NCI-H2227 (cell line): Measurements from ENCODE around the gene RORC.

Source experiments
- DNase-seq: peaks from one replicate; lab custom pipeline; 2025; ENCODE audit not compliant: unreplicated experiment; lab: John Stamatoyannopoulos, UW

Gene RORC

DNA sequence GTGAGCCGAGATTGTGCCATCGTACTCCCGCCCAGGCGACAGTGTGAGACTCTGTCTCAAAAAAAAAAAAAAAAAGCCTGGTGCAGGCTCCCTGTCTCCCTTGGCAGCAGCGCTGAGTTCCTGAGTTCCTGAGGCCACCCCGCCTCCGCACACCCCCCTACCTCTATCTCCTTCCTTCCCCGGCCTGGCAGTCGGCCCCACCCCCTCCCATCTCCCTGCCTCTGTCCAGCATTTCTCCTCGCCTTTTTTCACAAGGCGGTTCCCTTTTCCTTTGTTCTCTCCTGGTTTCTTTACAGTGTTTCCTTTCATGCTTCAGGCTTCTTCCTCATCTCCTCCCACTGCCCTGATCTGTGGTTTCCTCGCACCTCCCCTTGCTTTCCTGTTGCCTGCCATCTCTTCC lies 2.7 kb downstream of the RORC start:
- peak; percentile 58 for DNase-seq

DNA sequence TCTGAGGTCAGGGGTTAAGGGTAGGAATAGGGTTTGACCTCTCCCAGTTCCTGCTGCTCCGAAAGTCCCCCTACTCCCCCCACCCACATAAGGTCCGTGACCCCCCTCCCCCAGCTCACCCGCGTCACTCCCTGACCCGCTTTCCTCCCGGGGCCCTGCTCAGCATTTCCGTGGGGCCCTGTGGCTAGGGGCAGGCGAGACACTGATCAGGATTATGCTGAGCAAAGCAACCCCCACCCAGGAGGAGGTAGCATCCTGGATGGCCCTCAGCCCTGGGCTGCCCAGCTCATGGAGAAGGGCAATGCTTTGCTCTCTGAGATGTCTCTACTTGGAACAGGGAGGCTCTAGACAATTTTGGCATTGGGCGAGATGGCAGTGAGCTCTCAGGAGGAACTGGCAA lies 3.7 kb downstream of the RORC start:
- no peak for DNase-seq

DNA sequence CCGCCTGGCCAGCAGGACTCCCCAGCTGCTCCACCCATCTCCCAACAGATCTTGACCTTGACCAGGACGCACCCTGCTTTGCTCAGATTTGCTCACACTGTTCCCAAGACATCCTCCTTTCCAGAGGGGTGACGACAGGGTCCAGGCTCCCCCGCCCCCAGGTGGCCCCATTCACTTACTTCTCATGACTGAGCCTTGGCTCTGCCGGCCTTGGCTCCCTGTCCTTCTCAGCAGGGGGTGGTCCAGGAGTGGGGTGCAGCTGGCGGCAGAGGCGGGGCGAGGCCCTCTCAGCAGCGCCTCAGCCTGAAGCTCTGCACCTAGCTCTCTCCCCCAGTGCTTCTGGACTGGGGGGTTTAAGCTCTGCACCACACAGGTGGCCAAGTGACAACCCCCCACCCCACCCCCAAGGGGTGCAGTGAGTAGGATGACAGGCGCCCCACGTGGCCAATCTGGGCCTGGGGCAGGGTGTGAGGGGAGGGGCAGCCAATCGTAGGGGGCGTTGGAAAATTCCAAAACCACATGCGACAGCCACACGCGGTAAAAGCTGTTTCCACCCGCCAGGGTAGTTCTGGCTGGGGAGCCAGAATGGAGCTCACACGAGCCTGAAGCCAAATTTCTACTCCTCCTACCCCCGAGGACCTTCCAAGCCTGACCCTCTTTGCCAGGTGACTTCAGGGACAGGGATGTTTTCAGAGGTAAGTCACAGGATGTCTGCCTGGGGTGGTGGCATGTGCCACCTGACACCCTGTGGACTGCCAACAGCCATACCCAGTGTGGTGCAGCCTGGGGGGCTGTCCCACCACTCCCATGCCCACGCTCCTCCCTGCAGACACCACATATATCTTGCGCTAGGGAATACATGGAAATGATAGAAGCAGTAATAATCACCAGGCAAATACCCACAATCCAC lies 5.6 kb downstream of the RORC start:
- no peak for DNase-seq

DNA sequence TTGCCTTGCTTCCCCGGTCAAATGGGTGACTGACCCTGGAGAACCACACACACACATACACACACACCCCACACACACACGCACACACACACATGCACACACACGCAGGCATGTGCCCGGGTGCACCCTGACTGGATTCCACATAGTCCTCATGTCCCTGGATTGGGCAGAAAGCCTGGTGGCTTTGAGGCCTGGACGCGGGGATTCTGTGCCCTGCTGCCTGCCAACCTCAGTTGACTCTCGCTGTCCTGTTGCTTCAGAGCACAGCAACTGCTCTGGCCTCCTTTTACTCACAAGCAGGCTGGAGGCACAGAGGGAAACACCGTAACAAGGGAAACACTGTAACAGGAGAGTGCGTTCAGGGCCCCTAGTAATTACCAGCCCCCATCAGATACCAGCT lies 6.4 kb downstream of the RORC start:
- no peak for DNase-seq

DNA sequence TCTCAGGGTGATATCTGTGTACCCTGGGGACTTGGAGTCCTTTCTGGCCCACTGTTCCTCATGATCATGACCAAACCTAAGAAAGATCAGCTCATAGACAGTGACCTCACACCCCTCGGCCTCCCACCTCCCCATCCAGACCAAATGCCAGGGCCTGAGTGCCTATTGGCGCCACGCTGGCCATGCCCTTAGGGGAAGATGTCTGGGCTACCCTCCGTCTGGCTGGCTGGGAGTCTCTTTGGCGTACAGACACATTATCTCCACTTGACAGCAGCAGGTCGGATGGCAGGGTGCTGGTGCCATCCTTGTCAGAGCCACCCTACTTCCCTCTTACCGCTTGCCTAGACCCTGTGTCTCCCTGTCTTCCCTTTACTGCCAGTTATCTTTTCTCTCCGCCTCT lies 8.4 kb downstream of the RORC start:
- no peak for DNase-seq

DNA sequence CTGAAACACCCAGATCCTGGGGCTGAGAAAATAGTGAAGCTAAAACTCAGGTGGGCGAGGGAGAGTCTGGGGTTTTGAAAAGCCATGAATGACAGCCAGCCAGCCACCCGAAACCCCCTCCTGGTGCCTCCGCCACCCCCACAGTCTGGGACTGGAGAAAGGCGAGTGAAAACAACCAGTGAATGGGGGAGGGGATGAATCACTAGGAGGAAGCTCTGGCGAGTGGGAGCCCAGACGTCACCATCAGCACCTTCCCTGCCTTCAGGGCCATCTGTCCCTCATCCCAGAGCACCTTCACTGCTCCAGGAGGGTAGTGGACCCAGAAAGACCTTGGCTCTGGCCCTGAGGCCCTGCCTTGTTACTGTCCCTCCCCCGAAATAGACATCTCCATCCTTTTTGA lies 9.2 kb downstream of the RORC start:
- DNase-seq, result no peak

DNA sequence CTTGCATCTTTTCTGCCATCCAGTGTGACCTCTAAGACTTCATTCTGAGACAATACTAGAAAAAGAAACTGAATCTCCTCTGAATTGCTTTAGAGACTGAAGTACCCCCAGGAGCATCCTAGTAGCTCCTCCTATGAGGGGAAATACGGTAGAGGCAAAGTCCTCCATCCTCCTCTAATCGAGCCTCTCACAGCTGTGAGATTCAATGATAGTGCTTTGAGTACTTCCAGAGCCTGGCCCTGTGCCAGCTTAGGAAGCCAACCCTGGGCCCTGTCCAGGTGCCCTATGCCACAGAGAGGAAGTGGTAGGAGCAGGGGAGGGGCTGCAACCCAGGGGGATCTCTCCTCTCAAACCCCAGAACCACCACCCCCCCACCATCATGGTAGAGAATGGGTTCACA lies 10.7 kb downstream of the RORC start:
- peak; percentile 13 for DNase-seq

DNA sequence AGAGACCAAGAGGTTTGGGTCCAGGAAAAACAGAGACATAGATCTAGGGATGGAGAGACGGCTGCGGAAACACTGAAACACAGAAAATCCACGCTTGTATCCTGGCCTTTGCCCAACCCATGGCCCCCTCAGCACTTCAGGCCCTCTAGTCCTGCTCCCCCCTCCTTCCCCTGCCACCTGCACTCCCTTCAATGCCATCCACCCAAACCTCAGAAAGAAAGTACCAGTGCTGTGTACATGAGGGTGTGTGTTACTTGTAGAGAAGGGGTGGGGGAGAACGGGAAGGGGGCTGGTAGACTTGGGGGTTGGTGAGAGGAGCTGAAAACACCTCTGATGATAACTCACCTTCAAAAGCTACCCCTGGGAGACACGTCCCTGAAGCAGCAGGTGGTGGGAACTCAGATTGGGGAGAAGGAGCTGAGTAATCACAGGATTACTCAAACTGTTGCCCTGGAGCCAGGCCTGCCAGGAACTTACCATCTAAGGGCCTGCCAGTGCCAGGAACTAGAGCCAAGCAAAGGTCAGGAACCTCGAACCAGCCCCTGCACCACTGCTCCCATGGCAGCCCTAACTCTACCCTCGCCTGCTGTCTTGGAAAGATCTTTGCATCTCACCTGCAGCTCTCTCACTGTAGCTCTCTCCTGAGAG lies 11.5 kb downstream of the RORC start:
- DNase-seq, result no peak

DNA sequence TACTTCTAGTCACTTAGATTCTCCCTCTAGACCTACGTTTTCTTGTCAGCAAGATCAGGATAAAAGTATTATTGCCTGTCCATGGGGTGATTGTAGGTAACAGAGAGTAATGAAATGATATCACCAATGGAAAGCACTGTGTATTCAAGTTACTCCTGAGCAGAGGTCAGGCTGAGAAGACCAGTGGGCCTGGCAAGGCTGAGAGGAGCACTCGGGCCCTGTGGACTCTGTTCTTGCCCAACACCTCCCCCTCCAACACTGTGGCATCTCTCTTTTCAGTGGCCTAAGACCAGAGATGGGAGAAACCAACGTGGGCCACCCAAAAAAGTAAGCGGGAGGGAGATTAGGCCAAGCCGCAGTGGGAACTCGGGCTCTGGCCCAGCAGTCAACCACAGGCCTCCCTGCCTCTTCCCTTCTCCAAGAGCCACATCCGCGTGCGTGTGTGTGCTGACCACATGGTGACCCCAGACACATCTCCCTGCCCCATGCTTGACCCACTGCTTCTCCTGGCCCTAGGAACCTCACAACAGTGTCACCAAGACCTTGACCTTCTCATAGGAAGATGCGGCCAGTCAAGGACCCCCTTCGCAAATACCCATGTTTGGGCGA lies 12.3 kb downstream of the RORC start:
- DNase-seq, result no peak

DNA sequence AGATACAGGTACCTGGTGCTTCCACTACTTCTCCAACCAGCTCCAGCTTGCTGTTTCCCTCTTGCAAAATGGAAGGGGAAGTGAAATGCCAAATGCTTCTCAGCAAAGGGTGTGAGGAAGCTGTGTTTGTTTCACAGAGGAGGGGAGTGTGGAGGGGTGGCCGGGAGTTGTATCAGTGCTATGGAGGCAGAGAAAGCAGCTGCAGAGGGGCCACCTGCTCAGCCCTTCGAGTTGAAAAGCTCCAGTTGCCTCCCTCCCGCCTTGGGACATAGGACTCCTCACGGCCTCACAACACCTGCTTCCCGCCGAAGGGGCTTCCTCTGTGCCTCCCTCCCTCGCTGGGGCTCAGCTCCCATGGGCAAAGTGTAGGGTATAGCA lies 14.3 kb downstream of the RORC start:
- no peak for DNase-seq

DNA sequence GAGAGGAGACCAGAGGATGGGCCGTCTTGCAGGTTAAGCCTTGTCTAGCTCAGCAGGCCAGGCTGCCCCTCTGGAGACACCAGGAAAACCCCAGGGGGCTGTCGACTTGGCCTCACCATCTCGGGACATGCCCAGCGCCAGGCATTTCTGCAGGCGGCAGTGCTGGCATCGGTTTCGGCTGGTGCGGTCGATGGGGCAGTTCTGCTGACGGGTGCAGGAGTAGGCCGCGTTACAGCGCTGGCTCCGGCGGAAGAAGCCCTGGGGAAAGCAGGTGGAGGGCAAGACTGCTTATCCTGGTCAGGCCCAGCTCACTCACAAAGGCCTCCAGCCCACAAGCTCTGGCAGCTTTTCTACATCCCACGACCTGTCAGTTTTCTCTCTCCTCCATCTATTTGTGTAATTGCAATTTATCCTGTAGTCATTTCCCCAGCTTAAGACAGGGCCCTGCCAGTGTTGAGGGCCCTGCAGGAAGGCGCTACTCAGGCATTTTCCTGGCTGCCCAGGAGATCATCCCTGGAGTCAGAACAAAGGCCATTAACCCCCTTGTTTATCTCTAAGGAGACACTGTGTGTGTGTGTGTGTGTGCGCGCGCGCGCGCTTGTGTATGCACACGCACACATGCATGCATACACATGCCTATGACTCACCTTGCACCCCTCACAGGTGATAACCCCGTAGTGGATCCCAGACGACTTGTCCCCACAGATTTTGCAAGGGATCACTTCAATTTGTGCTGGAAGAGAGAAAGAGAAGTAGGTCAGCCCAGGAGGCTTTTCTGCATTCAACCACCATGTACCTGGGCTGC lies 14.9 kb downstream of the RORC start:
- DNase-seq, result no peak

DNA sequence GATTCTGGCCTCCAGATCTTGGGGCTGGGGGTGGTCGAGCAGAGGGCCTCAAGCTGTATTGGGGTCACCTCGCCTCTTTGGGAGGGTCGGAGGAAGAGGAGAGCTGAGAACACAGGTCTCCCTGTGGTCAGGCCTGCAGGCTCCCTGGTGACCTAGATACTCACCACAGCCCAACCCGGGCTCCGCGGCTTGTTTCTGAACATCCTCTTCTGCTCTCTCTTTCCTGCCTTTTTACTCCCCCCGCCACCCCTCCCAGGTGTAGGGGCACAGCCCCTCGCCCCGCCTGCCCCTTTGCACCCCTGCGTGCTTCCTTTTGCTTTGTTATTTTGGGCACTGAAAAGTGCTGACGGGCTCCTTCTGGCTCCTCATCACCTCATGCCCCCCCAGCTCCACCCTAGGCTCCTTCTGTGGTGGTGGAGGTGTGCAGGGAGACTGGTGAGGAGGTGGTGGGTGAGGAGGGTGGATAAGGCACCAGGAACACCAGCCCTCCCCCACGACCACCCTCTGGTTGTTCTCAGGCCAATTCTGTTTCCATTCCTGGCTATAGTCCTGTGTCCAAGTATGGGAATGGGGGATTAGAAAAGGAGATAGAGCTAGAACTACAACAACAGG lies 15.8 kb downstream of the RORC start:
- no peak for DNase-seq

DNA sequence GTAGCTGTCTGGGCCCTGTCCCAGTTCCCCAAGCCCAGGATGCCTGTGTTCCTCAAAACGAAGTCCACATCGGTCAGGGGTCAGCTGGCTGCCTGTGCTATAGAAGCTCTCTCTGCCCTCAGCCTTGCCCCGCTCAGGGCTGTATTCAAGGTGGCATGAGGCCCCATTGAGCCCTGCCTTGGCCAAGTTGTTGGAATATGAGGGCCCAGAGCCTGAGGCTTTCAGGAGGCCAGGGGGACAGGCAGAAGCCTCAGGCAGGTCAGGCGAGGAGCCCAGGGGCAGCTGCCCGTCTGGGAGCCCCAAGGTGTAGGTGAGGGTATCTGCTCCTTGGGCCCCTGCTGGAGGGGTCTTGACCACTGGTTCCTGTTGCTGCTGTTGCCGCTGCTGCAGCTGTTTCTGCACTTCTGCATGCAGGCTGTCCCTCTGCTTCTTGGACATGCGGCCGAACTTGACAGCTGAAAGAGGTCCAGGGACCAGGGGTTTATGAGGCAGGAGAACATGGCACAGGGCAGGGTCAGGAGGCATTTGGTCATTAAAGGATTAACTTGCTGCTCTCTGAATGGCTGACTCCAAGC lies 16.5 kb downstream of the RORC start:
- no peak for DNase-seq

DNA sequence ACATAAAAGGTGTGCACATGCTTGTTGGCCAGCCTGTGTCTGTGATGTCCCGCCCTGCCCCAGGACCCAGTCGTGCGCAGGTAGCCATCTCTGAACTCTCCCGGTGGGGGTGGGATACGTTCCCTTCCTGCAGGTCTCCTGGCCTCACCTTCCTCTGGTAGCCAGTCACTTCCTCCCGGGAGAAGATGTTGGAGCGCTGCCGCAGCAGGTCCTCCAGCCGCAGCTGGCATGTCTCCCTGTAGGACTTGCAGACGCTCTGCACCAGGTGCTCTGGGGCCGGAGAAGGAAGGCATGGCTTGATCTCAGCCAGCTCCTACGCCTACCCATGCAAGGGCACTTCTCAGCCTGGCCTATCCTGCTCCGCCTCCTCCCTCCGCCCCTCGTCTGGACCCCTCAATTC lies 17.2 kb downstream of the RORC start:
- DNase-seq, result no peak

DNA sequence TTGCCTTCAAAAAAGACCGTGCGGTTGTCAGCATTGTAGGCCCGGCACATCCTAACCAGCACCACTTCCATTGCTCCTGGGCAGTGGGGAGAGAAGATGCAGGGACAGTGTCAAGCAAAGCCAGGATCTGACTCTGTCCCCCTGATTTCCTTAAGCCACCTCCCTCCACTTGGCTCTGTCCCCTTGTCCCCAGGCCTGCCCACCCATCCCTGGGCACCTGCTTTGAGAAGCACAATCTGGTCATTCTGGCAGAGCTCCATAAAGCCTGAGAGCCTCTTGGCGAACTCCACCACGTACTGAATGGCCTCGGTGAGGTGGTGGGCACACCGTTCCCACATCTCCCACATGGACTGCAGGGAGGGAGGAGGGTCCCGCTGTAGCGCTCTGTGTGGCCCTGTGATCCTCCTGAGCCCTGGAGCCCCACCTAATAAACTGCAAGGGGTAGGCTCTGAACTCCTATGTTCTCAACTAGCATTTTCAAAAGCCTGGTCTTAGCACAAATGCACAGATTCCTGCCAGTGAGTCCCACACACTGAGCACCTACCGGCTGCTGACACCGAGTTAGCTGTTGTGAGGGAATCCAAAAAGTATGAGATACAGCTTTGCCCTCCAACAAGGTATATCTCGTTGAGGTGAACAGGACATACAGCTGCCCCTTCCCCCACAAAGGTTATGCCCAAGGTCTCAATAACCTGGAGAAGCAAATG lies 18.2 kb downstream of the RORC start:
- no peak for DNase-seq

DNA sequence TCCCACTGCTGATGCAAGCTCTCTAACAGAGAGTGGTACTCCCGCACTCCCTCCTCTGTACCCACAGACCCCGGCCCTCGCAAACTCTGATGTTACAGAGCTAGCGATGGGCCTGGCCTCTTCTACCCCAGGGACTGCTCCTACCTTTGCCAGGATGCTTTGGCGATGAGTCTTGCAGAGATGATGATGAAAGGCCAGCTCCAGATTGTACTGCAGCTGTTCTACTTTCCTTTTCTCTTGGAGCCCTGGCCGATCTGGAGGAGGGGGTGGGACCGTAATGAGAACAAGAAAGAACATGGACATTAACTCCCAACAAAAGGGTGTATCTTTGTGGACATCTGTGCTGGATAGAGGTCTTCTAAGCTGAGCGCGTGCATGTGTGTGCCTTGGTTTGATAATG lies 20.4 kb downstream of the RORC start:
- no peak for DNase-seq

DNA sequence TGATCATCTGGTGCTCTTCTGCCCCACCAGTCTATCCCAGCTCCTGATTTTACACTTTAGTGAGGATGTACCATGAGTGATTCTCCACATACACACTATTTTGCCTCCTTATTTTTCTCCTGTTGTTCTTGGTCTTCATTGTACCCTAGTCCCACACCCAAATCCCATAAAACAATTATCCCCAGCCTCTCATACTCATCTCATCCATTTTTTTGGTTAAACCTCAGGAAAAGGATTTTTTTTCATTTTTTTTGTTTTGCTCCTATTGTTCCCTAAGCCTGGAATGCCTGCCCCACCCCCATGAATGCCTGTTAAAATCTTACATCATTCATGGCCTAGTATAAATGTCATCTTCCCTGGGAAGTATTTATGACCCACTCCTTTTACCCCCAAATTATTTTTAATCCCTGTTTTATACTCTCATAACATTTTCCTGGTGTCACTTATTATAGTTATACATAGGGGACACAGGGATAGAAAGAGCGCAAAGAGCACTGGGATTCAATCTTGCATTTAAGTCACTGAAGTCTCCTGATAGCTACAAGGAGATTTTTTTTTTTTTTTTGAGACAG lies 21.5 kb downstream of the RORC start:
- DNase-seq, result no peak

DNA sequence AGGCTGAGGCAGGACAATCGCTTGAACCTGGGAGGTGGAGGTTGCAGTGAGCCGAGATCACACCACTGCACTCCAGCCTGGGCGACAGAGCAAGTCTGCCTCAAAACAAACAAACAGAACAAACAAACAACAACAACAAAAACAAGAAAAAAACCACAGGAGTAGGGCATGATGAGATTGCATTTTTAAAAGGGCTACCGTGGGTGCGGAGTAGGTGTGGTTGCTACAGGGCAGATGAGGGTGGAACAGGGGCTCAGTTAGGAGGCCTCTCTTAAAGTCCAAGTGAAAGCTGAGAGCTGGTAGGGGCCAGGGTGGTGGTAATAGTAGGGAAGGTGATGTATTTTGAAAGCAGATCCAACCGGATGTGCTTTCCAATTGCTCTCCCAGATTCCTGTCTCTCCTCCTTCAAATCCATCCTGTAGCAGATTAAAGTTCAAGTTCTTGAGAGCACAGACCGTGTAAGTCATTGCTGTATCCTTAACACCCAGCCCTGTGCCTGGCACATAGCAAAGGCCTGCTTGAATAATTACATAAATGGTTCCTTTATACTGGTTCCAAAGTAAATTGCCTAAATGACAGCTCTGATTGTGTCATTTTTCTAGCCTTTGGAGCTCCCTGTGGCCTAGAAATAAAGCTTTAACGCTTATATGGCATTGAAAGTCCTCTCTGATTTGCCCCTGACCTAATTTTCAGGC lies 22.2 kb downstream of the RORC start:
- DNase-seq, result no peak

DNA sequence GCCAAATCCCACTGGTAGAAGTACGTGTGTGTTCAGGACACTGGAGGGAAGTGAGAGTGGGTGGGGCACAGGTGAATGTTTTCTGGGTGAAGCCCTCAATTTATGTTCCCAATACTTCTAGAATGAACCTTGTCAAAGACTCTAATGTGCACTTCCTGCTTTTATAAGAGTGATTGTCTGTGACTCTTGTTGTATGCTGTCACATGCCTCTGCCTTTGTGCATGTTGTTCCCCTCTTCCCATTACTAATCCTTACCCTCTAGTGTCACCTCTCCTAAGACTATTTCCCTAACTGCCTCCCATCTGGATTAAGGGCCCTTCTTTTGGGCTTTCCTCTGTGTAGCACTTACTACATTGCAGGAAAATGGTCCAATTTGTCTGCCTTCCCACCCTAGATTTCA lies 23.8 kb downstream of the RORC start:
- DNase-seq, result no peak
